Fibroblast of lung (primary cell): ENCODE measurements around the gene DRICH1. TPM values are rescaled to one million over a fixed set of nuclear protein-coding genes. Genes with fewer than 3 reads are reported as not detected.
"Not testable (repeated sequence)": the region's sequence is repeated elsewhere in the genome, so short reads cannot be mapped to it uniquely, and the experiment has no call there.

Source experiments
- DNase-seq, 2 donors: peaks; one replicate each; pipeline versions ENCODE4 v3.0.0 to v3.0.0-alpha.2; 2010; ENCODE audit warnings: low read depth in 2 of 2
- H2AFZ ChIP-seq: 2 replicates; pipeline ENCODE4 v1.5.1; 2012; ENCODE audit warnings: low read length, control low read depth, inconsistent platforms
- H3K27ac ChIP-seq: 2 replicates; pipeline ENCODE4 v1.5.1; 2011; ENCODE audit warnings: low read length, control low read depth; ENCODE audit not compliant: insufficient read depth
- H3K27me3 ChIP-seq: 2 replicates; pipeline ENCODE4 v1.5.1; 2011; ENCODE audit warnings: mild to moderate bottlenecking, low read length; ENCODE audit not compliant: control insufficient read depth, insufficient read depth
- H3K36me3 ChIP-seq: 2 replicates; pipeline ENCODE4 v1.5.1; 2011; ENCODE audit warnings: low read length; ENCODE audit not compliant: control insufficient read depth, insufficient read depth
- H3K4me1 ChIP-seq: 2 replicates; pipeline ENCODE4 v1.5.1; 2011; ENCODE audit warnings: low read length; ENCODE audit not compliant: control insufficient read depth, insufficient read depth; ENCODE audit errors: extremely low read depth
- H3K4me2 ChIP-seq: 2 replicates; pipeline ENCODE4 v1.5.1; 2011; ENCODE audit warnings: low read length, control low read depth; ENCODE audit not compliant: insufficient read depth; ENCODE audit errors: extremely low read depth
- H3K4me3 ChIP-seq, 4 experiments: fragments of 200-600 bp in 1 of 4; sonication (generic) in 1 of 4; replicated peaks in 1 of 4; 2 replicates each; pipeline ENCODE4 v1.5.1; 2011 to 2016; ENCODE audit warnings: low read length in 4 of 4, low read depth in 3 of 4, mild to moderate bottlenecking in 3 of 4, control low read depth in 2 of 4, inconsistent platforms in 1 of 4, mixed read lengths in 1 of 4; ENCODE audit not compliant: insufficient read depth in 1 of 4; ENCODE audit errors: control extremely low read depth in 1 of 4
- H3K79me2 ChIP-seq: 2 replicates; pipeline ENCODE4 v1.5.1; 2012; ENCODE audit warnings: mild to moderate bottlenecking, low read length, inconsistent platforms; ENCODE audit not compliant: control insufficient read depth, insufficient read depth
- H3K9ac ChIP-seq: 2 replicates; pipeline ENCODE4 v1.5.1; 2011; ENCODE audit warnings: mild to moderate bottlenecking, low read length, control low read depth; ENCODE audit not compliant: insufficient read depth
- H3K9me3 ChIP-seq: 2 replicates; pipeline ENCODE4 v1.5.1; 2012; ENCODE audit warnings: low read depth, low read length; ENCODE audit not compliant: control insufficient read depth, insufficient read depth
- H4K20me1 ChIP-seq: 2 replicates; pipeline ENCODE4 v1.5.1; 2011; ENCODE audit warnings: low read length; ENCODE audit not compliant: control insufficient read depth, insufficient read depth; ENCODE audit errors: extremely low read depth
- EZH2 ChIP-seq: IDR thresholded peaks from 2 replicates; pipeline ENCODE4 v1.5.1; 2012; ENCODE audit warnings: low read length, control low read depth, mild to moderate bottlenecking; ENCODE audit errors: missing control alignments
- polyA plus RNA-seq, 2 donors: library from polyadenylated mRNA; depleted of rRNA in 1 of 2; stranded (reverse) in 1 of 2; unstranded in 1 of 2; fragments of >200 nt; gene quantifications; 2 replicates each; pipeline ENCODE4 v1.2.1, GENCODE V29; 2011 to 2012; ENCODE audit warnings: missing spikeins in 1 of 2
- total RNA-seq: library from RNA; depleted of rRNA; stranded (reverse); fragments of >200 nt; gene quantifications from 2 replicates; pipeline ENCODE4 v1.2.1, GENCODE V29; 2014
- TF ChIP-seq, protein P1 (sequence below), 2 donors: IDR thresholded peaks in 1 of 2; conservative IDR thresholded peaks in 1 of 2; 1 replicate in 1 of 2; 2 replicates in 1 of 2; pipeline ENCODE4 v1.5.1; 2011 to 2012; ENCODE audit warnings: low read length in 2 of 2, control low read depth in 1 of 2, inconsistent platforms in 1 of 2, low read depth in 1 of 2, mild to moderate bottlenecking in 1 of 2

Gene DRICH1
- total and polyA plus RNA-seq, 2 donors (not counting 1 experiment from before 2014, with no cell fraction given) = not detected

DNA sequence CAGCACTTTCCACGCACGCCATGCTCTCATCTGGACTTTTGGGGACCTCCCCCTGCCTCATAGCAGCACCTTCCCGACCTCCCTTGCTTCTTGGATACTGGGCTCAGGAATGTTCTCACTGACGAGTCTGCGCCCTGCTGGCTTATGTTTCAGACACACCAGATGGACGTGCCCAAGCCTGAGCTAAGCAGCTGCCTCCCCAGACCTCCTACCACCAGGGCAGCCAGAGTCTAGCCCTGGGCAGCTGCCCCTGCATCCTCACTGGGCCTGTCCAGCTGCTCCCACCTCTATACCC lies 45.5 kb upstream of the DRICH1 start:
- Histone ChIP-seq H3K36me3 (no peaks in the 10 kb centered on the region), H2AFZ (no peak overlapping the region), H3K27ac (no peak overlapping the region), H3K27me3 (no peaks in the 10 kb centered on the region), H3K9ac (no peak overlapping the region), H3K4me3 (no peak overlapping the region), H3K9me3 (no peaks in the 10 kb centered on the region), H3K4me1 (no peaks in the 10 kb centered on the region), H3K79me2 (no peaks in the 10 kb centered on the region), H4K20me1 (no peaks in the 10 kb centered on the region), H3K4me2 (no peak overlapping the region)
- TF ChIP-seq, protein P1, sequence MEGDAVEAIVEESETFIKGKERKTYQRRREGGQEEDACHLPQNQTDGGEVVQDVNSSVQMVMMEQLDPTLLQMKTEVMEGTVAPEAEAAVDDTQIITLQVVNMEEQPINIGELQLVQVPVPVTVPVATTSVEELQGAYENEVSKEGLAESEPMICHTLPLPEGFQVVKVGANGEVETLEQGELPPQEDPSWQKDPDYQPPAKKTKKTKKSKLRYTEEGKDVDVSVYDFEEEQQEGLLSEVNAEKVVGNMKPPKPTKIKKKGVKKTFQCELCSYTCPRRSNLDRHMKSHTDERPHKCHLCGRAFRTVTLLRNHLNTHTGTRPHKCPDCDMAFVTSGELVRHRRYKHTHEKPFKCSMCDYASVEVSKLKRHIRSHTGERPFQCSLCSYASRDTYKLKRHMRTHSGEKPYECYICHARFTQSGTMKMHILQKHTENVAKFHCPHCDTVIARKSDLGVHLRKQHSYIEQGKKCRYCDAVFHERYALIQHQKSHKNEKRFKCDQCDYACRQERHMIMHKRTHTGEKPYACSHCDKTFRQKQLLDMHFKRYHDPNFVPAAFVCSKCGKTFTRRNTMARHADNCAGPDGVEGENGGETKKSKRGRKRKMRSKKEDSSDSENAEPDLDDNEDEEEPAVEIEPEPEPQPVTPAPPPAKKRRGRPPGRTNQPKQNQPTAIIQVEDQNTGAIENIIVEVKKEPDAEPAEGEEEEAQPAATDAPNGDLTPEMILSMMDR (conservative IDR thresholded peaks at IDR 0.05 in 1 of 2, IDR thresholded peaks at IDR 0.05 in 1 of 2; ENCODE audit: low read depth in 1 of 2, low read length in 2 of 2) = no peak
- TF ChIP-seq EZH2 = no peak
- no peak for DNase-seq

DNA sequence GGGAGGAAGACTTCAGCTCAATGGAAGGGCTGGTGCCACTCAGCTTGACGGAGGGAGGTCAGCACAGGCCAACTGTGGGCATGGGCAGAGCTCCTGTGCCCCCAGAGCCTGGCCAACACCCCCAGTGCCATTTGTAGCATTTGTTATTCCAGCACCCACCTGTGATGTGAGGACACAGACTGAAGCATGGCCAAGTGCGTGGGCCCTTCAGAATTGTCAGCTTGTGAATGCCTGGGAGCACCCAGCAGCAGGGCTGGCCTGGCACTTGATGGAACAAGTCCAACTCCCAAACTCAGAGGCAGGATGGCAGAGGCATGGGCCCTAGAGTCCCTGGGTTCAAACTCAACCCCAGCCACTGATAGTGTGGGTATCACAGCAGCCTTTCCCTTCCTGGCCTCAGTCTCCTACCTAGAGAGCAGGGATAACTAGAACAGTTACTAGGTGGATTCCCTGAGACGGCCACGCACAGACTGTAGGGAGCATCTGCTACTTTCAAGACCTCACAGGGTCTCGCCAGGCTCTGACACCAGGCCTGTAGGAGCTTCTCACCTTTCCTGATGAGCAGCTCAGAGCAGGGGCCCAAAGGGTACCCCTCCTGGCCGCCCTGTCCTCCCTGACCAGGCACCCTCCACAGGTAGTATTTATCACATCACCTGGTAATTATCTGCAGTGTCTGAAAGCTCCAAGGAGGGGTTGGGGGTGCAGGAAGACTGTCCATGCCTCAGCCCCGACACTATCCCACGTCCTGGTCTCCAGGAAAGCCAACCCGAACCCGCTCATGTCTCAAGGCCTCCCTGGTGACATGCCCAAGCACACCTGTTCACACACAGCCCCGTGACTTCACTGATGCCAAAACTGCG lies 45.0 kb upstream of the DRICH1 start:
- not testable (repeated sequence) for H3K9ac ChIP-seq, H2AFZ ChIP-seq, H4K20me1 ChIP-seq, H3K9me3 ChIP-seq, H3K27me3 ChIP-seq, H3K4me2 ChIP-seq, H3K4me3 ChIP-seq, H3K27ac ChIP-seq, H3K79me2 ChIP-seq, DNase-seq, H3K4me1 ChIP-seq, H3K36me3 ChIP-seq

DNA sequence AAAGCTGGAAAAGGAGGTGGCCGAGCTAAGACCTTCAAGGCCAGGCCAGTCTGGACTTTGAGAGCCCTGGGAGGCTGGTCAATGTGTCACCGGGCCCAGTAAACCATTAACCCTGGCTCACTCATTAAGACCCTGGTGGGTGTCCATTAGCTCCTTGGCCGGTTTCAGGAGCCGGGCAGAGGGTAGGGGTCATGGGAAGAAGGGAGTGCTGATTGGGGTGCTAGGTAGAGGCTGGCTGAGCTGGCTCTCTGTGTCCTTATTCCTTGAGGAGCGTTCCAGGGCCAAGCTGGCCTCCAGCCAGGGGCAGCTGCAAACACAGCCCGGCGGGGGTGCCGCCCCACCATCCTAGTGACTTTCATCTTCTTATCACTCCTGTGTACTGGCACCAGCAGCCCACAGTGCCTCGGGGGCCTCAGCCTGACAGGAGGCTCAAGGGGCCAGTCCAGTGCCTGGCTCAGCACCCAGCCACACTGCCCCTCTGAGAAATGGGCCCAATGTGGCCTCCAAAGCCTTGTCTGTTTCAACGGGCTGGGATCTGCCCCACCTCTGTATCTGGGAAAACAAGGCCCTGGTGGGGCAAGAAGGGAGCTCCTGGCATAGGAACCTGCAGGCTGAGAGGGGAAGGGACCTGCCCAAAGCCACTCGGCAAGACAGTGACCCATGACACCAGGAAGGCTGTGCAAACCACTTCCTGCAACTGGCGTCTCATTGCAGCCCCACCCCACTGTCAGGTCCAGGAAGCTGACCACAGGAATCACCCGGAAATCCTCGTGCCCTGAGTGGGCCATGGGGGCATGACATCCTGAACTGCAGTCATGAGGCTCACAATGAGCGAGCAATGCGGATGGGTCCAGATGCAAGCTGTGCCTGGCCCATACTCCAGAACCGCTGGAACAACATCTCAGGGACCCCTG lies 43.6 kb upstream of the DRICH1 start:
- Histone ChIP-seq H3K4me2 (no peak overlapping the region), H3K27ac (no peak overlapping the region), H3K27me3 (no peaks in the 10 kb centered on the region), H4K20me1 (no peaks in the 10 kb centered on the region), H3K79me2 (no peaks in the 10 kb centered on the region), H3K4me1 (no peaks in the 10 kb centered on the region), H3K4me3 (no peak overlapping the region), H3K9ac (no peak overlapping the region), H3K9me3 (no peaks in the 10 kb centered on the region), H3K36me3 (no peaks in the 10 kb centered on the region), H2AFZ (no peak overlapping the region)
- TF ChIP-seq, protein P1 (conservative IDR thresholded peaks at IDR 0.05 in 1 of 2, IDR thresholded peaks at IDR 0.05 in 1 of 2; ENCODE audit: low read depth in 1 of 2, low read length in 2 of 2) = no peak
- no peak for TF ChIP-seq EZH2
- no peak for DNase-seq

DNA sequence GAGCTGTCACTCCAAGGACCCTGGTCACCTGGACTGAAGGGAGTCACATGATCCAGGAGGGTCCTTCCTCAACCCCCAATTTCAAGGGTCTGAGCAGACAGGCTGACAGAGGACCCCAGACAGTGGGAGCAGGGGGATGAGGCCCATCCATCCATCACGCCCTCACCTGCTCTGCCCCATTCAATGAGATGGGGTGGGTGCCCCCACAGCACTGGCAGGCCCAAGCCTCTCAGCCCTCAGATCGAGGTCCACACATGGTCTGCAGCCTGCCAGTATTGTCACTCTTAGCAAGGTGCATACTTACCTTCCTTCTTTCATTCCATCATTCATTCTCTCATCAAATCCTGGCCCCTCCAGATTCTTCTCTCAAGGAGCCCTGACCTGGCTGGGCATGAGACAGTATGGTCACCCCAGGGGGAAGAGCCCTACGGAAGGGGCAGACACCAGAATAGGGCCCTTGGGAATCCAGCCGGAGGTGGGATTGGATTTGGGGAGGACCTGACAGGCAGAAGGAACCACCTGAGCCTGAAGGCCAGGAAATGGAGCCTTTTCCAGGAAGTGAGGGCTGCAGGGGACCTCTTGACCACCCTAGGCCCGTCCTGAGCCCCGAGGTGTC lies 42.9 kb upstream of the DRICH1 start:
- H4K20me1 ChIP-seq, DNase-seq, H3K79me2 ChIP-seq, H3K4me3 ChIP-seq, H3K4me1 ChIP-seq, H3K4me2 ChIP-seq, H3K9ac ChIP-seq, H2AFZ ChIP-seq, H3K27me3 ChIP-seq, H3K27ac ChIP-seq, H3K9me3 ChIP-seq, H3K36me3 ChIP-seq: not testable (repeated sequence)
